HL-60/S4 treated with retinoic acid at 250 ng/mL for 4 days and 3 days (cell line): ENCODE data around the gene CEP19.

ENCODE experiments used
- in situ Hi-C: fragments of 300-500 bp; cut with MboI; formaldehyde crosslinking; loops from 2 replicates; pipeline ENCODE4 v1.7.0; 2022; ENCODE audit warnings: low sequenced_read_pairs

CEP19 gene

DNA sequence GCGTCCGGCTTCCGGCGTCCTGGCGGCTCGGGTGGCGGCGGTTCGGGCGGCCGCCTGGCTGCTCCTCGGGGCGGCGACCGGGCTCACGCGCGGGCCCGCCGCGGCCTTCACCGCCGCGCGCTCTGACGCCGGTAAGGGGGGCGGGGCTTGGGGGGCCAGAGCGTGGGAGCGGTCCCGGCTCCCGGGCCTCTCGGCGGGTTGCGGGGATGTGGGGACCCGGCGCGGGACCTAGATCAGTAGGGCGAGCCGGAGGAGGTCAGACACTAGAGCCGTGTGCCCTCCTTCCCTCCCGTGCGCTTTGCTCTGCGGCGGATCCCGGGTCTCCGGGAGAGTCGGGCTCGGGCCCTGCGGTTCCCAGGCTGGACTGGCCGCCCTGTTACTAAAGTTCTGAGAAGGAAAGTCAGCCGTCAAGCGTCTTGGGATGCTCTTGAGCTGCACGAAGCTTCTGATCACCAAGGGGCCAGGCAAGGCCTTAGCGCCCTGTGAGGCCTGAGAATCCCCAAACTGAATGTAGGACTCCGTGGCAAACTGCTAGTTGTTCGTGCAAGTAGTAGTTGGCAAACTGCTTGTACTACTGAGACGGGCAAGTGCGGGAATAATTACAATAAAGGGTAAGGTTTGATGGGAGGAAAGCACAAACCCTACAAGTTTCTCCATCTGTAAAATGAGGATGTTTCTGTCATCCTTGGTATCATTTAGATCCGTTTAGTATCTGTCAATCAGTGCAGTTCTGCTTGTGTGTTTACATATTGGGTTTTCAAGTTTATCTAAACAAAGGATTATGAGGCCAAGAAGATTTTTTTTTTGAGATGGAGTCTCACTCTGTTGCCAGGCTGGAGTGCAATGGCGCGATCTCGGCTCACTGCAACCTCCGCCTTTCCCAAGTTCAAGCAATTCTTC lies 714 bp upstream of the CEP19 start:
- in situ Hi-C loops: no loop called here

DNA sequence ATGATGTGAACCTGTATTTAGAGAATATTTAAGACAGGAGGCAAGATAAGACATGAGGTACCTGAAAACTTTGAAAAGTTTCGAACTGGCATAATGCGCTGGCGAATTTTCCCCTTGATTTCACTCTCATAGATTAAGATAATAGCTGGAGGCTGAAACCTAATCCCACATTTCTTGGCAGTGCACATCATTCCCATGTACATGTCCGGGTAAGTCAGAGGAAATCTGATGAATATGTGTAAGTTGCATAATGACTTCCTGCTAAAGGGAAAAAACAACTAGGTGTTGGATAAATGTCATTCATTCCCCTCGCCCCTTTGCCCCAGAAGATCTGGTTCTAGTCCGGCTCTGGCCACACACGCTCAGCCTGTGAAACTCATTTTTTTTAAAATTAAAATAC lies 3.6 kb downstream of the CEP19 start:
- in situ Hi-C loops: no loop called here

DNA sequence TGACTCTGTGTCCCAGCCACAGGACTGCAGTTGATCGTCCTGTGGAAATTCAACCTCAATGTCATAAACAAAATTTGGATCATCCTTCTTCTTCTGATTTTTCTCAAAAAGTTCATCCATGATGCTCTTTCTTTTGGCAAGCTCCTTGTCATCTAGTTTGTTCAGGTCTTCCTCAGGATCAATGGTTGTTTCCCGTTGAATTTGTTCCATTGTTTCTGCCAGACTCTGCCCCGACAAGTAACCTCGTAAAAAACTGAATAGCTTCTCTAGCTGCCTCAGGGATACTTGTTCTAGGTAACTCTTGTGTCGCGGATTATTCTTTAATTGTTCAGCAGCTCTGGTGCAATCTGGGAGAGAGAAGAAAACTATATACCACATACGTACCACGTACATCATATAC lies 4.5 kb downstream of the CEP19 start:
- in situ Hi-C loops: no loop called here

DNA sequence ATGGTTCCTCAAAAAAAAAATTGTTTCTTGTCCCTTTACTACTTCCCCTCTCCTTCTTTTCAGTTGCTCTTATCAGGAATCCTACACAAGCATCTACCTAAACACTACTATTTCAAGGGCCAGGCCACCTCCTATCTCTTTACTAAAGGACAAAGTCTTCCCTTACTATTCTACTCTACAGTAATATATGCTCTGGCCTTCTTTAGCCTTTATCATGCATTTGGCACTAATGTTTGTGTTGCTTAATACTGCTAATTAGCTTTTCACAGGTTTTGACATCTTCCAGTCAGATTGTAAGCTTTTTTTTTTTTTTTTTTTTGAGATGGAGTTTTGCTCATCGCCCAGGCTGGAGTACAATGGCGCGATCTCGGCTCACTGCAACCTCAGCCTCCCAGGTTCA lies 5.3 kb downstream of the CEP19 start:
- in situ Hi-C loops: no loop called here

DNA sequence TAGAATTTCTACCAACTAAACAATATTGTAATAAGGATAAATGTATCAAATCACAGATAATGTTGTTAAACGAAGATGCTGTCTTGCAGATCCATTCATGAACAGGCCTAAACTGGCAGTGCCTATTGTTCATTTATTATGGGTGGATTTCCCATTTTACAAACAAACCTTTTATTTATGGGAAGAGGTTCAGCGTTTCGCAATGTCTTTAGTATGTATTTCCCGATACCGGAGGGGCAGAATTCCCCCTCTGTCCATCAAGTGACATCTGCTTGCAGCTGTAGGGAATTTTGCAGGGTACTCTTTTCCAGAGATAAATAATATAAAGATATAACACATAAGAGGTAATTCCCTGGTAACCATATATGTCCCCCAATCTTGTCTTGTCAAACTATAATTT lies 5.7 kb downstream of the CEP19 start:
- in situ Hi-C loops: no loop called here

DNA sequence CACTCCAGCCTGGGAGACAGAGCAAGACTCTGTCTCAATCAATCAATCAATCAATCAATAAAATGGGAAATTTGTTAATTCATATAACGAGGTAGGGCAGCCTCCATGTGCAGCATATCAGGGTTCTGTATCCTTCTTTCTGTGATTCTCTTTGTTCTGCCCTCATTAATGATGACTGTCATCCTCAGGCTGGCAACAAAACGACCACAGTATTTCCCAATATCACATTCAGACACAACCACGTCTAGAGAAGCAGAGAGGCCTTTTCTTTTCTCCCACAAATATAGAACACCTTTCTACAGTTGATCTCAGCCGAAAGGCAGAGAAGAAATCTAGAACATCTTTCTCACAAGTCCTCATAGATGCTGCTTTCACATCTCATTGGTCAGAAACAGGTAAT lies 11.2 kb downstream of the CEP19 start:
- in situ Hi-C loops: no loop called here

DNA sequence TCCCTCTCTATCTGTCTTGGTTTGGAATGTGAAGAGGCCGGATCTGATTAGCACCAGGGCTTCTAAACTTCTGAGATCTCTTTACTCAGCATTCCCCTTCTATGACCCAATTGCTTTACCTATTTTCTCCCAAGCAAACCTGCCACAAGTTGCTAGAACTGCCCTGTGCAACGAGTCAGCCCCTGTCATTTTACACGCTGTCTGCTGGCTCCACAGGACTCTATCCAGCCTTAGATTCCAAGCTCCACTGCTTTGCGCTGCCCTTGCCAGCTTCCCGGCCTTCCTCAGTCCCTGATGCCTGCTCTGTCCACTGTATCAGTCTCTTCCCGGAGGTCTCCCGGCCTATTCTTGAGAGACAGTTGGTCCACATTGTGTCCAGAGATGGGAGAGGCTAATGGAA lies 12.3 kb downstream of the CEP19 start:
- in situ Hi-C loops: no loop called here

DNA sequence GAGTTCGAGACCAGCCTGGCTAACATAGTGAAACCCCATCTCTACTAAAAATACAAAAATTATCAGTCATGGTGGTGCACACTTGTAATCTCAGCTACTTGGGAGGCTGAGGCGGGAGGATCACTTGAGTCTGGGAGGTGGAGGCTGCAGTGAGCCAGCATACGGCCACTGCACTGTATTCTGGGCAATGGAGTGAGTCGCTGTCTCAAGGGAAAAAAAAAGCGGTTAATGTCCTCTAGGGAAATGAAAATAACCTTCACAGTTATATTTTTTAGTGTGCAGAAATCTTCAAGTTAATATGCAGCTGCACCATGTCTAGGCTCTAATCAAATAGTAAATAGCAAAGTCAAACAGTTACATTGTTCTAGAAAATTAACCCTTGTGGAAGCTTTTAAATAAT lies 14.8 kb downstream of the CEP19 start:
- in situ Hi-C loops: no loop called here

DNA sequence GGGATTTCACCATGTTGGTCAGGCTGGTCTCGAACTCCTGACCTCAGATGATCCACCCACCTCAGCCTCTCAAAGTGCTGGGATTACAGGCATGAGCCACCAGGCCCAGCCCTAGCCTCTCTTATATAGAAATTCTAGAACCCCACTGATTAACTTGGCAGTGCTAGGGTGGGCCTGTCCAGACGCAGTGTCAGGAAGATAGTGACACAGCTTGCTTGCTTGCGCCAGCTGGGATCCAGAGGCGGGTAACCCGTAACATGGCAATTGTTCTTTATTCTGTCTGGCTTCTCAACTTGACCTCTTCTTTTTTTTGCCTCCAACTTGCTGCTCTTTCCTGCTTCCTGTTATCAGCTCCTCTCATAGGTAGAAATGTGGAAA lies 16.2 kb downstream of the CEP19 start:
- in situ Hi-C loops: no loop called here

DNA sequence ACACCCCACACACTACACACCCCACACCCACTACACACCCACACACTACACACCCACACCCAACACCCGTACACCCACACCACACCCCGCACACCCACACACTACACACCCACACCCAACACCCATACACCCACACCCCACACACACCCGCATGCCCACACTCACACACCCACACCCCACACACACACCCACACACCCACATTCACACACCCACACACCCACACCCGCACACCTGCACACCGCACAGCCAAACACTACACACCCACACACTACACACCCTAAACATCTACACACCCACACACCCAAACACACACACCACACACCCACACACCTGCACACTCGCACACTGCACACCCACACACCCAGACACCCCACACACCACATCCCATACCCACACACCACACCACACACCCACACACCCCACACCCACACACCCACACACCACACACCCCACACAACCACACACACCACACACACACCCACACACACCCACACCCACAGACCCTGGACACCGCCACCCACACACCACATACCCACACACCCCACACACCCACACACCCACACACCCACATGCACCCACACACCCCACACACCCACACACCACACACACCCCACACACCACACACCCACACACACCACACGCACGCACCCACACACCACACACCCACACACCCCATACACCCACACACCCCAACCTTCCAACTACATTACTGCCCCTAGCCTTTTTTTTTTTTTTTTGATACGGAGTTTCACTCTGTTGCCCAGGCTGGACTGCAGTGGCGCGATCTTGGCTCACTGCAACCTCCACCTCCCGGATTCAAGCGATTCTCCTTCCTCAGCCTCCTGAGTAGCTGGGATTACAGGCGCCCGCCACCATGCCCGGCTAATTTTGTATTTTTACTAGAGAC lies 16.9 kb downstream of the CEP19 start:
- in situ Hi-C loops: no loop called here

DNA sequence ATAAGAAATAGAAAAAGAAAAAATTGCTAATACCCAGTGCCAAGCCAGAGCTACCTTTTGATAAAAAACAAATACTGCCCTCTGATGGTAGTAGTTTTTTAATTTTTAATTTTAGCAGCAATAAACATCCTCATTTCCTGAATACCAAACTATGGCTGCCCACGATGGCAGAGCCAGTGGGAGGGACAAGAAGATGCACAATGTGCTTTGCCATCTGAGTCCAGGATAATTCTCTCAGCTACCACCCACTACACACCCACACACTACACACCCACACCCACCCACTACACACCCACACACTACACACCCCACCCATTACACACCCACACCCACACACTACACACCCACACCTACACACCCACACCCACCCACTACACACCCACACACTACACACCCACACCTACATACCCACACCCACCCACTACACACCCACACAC lies 17.8 kb downstream of the CEP19 start:
- in situ Hi-C loops: no loop called here

DNA sequence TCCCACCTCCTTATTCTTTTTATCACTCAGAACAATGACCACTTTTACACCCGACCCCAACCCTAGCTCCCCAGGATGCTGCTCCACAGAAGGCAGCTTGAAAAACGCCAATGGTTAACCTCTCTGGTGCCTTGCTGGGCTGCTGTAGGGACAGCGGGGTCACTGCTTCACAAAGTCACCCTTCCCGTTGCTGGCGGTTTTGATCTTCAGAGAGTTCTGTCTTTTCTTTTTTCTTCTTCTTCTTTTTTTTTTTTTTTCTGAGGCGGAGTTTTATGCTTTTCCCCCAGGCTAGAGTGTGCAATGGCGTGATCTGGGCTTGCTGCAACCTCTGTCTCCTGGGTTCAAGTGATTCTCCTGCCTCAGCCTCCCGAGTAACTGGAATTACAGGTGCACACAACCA lies 20.7 kb downstream of the CEP19 start:
- in situ Hi-C loops: no loop called here

DNA sequence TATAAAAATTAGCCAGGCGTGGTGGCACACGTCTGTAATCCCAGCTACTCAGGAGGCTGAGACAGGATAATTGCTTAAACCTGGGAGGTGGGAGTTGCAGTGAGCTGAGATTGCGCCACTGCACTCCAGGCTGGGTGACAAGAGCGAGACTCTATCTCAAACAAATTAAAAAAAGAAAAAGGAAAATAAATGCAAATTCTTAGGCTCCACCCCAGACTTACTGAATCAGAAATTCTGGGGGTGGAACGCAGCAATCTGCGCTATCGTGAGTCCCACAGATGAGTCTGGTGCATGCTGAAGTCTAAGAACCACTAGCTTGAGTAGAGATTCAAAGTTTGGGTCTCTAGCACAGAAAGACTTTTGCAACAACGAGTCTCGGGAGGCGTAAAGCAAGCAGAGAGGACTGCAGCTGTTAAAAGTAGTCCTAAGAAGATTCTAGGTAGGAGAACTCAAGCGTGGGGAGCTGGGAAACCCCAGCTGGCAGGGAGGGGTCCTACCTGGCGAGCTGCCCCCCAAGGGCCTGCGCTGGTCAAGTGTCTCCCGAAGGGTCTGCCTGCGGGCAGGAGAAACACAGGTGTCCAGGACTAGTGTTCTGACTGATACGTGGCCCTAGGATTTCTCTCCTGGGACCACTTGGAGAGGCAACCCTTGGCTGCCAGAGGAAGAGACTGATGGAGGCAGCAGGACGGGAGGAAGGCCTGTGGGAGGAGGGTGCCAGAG lies 21.9 kb downstream of the CEP19 start:
- in situ Hi-C loops: loop anchor here (10.0 kb wide), 1 partner anchor 75 kb away; no protein-coding TSS in a partner anchor

DNA sequence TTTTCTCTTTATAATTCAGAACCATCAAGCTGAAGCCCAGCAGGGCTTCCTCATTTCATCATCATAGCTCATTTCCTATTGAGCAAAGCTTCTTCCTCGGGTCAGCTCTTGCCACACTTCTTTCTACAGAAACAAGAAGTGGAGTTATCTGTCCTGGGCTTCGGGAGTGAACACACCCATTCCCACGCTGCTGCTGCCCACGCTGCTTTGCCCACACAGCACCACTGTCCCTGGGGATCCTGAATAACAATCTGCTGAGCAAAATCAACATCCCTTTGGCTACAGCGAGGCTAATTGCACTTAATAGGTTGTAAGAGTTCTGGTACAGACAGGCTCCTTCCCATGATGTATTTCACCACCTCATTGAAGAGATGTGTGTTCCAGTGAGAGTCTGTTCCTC lies 23.7 kb downstream of the CEP19 start:
- in situ Hi-C loops: loop anchor here (10.0 kb wide), 1 partner anchor 74 kb away; no protein-coding TSS in a partner anchor

DNA sequence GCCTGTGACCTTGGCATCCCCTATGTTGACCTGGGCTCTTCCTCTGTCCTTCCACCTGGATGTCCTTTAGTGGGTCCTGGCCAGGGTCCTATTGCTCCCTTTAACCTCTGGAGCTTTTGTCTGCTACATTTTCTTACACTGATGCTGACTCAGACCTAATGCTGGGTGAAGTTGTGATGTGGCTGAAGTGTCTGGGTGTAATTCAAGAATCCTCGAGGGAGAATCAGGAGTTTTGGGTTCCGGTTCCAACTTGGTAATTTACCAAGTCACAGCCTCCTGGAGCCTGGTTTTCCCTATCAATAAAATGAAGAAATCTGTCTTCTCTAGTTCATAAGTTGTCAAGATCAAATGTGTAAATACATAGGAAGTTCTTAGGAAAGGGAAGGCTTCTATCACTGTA lies 25.6 kb downstream of the CEP19 start:
- in situ Hi-C loops: loop anchor here (10.0 kb wide), 1 partner anchor 72 kb away; no protein-coding TSS in a partner anchor

DNA sequence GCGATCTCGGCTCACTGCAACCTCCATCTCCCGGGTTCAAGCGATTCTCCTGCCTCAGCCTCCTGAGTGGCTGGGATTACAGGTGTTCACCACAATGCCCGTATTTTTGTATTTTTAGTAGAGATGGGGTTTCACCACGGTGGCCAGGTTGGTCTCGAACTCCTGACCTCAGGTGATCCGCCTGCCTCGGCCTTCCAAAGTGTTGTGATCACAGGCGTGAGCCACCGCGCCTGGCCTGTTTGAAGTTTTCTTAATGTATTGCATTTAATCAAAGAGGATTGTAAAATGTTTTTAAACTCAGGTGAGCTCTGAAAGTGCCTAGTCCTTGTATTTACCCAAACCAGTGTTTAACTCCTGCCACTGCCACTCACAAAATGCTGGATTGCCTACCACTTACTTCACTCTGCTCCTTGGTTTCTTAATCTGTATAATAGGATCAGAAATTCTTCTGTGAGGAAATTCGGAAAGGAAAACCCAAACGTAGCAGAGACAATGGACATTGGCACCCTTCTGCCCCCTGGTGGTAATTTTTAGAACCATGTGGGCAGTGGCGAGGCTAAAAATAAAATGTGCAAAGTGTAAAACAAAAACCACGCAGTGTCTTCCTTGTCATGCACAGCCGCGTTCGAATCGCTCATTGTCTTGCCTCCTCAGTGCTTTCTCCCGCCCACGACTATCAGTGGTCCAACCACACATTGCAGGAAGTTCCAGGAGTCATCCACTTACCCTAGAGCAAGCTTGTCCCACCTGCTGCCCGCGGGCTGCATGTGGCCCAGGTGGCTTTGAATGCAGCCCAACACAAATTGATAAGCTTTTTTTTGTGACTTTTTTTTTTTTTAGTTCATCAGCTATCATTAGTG lies 27.3 kb downstream of the CEP19 start:
- in situ Hi-C loops: loop anchor here (10.0 kb wide), 1 partner anchor 70 kb away; no protein-coding TSS in a partner anchor

DNA sequence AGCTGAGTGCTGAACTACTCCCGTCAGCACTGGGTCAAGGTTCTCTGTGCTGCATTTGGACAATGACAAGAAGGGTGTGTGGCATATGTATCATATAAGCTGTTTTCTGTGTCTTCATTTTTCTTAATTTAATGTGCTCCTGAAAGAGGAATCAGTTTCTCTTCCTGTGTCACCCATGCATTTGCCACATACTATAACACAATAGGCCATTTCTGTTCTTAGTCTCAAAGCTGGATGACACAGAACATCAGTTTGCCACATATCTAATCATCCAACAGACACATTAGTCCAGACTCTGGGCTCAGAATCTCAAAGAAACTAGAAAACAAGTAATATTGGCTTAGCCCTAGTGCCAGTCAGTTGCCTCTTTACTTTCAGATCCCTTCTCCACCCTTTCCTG lies 34.1 kb downstream of the CEP19 start:
- in situ Hi-C loops: no loop called here

DNA sequence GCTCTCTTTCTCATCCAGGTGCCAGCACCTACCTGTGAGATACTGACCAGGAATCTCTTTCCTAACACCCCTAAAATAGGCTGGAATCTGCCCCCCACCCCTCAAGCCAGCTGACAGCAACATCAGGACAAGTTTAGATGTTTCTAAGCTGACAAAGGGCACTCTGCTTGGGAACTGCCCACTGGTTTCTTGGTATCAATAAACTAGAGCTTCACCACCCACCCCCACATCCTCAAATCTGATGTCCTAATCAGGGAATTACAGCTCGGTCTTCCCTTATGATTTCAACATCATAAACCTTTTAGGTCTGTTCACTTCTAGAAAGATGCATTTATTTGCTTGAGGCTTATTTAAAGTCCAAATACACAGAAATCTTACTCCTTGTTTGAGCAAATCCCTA lies 34.7 kb downstream of the CEP19 start:
- in situ Hi-C loops: no loop called here

DNA sequence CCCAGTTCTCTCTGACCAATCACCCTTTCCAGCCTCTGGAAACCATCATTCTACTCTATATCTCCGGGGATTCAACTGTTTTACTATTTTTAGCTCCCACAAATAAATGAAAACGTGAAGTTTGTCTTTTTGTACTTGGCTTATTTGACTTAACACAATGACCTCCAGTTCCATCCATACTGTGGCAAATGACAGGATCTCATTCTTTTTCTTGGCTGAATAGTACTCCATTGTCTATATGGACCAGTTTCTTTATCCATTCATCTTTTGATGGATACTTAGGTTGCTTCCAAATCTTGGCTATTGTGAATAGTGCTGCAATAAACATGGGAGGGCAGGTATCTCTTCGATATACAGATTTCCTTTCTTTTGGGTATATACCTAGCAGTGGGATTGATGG lies 38.4 kb downstream of the CEP19 start:
- in situ Hi-C loops: no loop called here

DNA sequence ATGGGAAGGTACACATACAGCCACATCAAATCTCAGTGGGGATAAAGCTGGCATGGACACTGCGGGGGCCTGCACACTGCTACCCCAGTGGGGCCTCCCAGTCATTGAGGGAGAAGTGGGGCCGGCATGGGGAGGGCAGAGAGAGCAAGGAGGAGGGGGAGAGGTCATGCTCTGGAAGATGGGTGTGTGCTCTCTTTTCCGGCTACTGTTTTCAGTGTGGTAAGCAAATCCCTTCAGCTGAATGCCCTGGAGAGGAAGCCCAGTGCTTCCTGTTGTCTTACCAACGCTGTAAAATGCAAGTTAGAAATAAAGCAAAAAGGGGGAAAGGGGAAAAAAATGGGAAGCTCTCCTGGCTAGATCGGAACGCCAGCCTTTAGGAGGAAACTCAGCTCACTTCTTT lies 41.7 kb downstream of the CEP19 start:
- in situ Hi-C loops: no loop called here
